Fibroblast of mammary gland (primary cell): Measurements from ENCODE around the gene EHBP1.
"Not testable (repeated sequence)": the region's sequence is repeated elsewhere in the genome, so short reads cannot be mapped to it uniquely, and the experiment has no call there.

ENCODE experiments used
- DNase-seq: peaks from one replicate; pipeline ENCODE4 v3.0.0-alpha.2; 2010; ENCODE audit warnings: low read depth
- H3K4me3 ChIP-seq: 2 replicates; pipeline ENCODE4 v1.5.1; 2011; ENCODE audit warnings: low read depth, mild to moderate bottlenecking, low read length, moderate library complexity; ENCODE audit not compliant: control insufficient read depth
- TF ChIP-seq, protein P1 (sequence below): conservative IDR thresholded peaks from 2 replicates; pipeline ENCODE4 v1.5.1; 2011; ENCODE audit warnings: low read depth, low read length, inconsistent platforms; ENCODE audit not compliant: control insufficient read depth, insufficient read depth

The EHBP1 gene

GRCh38 chr2:63012541-63012940, 307.0 kb downstream of the EHBP1 start:
- TF ChIP-seq, protein P1, sequence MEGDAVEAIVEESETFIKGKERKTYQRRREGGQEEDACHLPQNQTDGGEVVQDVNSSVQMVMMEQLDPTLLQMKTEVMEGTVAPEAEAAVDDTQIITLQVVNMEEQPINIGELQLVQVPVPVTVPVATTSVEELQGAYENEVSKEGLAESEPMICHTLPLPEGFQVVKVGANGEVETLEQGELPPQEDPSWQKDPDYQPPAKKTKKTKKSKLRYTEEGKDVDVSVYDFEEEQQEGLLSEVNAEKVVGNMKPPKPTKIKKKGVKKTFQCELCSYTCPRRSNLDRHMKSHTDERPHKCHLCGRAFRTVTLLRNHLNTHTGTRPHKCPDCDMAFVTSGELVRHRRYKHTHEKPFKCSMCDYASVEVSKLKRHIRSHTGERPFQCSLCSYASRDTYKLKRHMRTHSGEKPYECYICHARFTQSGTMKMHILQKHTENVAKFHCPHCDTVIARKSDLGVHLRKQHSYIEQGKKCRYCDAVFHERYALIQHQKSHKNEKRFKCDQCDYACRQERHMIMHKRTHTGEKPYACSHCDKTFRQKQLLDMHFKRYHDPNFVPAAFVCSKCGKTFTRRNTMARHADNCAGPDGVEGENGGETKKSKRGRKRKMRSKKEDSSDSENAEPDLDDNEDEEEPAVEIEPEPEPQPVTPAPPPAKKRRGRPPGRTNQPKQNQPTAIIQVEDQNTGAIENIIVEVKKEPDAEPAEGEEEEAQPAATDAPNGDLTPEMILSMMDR = no peak
- no peak overlapping the region for H3K4me3 ChIP-seq
- DNase-seq = no peak

- no peak for DNase-seq
- TF ChIP-seq, protein P1 = no peak
- H3K4me3 ChIP-seq = no peak overlapping the region
Observed at GRCh38 chr2:63013438-63013837, 307.9 kb downstream of the EHBP1 start.

GRCh38 chr2:63015389-63015788, 309.9 kb downstream of the EHBP1 start:
- H3K4me3 ChIP-seq = no peak overlapping the region
- no peak for DNase-seq
- TF ChIP-seq, protein P1 = no peak

DNA sequence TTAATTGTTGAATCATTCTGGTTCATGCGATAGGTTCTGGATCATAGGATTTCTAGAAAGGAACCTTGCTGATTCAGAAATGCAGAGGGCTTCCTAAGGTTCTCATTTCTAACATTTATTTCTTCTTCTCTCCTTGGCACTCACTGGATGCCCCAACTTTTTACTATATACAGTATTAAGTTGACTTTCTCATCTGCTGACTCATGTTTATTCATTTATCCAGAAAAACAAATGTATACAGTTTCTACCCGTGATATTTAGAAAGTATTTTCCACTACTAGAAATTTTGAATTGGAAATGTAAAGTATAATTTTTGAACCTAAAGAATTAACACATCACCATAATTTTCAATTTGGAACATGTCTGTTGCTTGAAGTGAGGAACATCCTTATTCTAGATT, 312.9 kb downstream of the EHBP1 start:
- no peak for DNase-seq
- TF ChIP-seq, protein P1 = no peak
- no peak overlapping the region for H3K4me3 ChIP-seq

GRCh38 chr2:63019686-63020085, 314.2 kb downstream of the EHBP1 start:
- H3K4me3 ChIP-seq = not testable (repeated sequence)

DNA sequence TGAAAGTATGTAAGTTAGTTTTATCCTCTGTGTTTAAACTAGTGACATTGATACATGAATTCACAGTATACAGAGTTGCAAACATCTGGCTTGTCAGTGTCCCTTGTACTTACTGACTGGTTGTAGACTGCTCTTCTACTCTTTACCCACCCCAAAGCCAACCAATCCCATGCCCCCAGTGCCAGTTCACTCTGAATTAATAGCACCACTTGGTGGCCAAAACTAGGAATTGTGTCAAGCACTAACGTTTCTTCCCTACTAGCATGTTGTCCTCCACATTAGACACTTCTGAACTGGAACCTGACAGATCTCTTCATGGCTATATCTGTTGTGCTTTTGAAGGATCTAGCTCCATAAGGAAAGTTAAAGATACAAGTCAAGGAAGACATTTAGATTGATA, 317.9 kb downstream of the EHBP1 start:
- H3K4me3 ChIP-seq = no peak overlapping the region
- DNase-seq = peak; percentile 53
- TF ChIP-seq, protein P1 = peak; percentile 52

More at GRCh38 chr2:63019686-63020085, 314.2 kb downstream of the EHBP1 start:
- DNase-seq = not testable (repeated sequence)

GRCh38 chr2:63027220-63027619, 321.7 kb downstream of the EHBP1 start:
- no peak for DNase-seq
- H3K4me3 ChIP-seq = no peak overlapping the region
- TF ChIP-seq, protein P1 = no peak
